ENCODE measurements around the gene PRAMEF4.
"Not testable (repeated sequence)": the region's sequence is repeated elsewhere in the genome, so short reads cannot be mapped to it uniquely, and the experiment has no call there.

Gene PRAMEF4

DNA sequence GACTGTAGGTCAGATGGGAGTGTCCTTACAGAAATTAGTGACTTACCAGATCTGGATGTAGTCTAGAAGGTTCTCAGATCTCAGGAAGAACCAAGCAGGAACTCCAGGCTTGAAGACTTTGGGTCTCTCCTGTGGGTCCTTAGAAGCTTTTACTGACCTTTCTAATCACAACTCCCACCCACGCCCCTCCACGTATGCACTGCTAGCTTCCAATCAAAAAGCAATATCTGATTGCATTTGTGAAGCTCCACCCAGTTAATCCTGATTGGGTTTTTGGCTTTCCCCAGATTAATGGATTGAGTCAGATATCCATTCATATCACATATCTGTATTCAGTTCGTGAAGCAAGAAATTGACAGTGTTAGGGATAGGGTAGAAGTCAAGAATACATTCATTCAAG, at the start of gene PRAMEF4:
PRAMEF4 (minus strand) TSS at position 101 of the 400 bp plus-strand sequence. CDS start 2,807 bp downstream, outside the sequence.
- not testable (repeated sequence) for DNase-seq

DNA sequence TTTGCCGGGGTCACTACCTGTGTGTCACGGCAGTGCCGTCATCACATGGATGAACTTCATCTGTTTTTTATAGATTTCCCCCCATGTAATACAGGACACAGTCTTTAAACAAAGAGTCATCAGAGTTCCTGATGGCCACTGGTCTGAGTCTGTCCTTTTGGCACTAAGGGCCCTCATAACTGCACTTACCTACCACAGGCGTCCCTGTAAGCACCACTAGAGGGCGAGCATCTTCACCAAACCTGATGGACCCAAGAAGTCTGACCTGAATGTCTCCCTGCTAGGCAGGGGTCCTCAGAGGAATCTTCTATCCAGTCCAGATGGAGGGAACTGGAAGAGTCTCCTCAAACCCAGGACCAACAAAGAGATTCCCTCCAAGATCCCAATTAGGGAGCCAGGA, 38.4 kb upstream of the PRAMEF4 start:
- DNase-seq: not testable (repeated sequence)

DNA sequence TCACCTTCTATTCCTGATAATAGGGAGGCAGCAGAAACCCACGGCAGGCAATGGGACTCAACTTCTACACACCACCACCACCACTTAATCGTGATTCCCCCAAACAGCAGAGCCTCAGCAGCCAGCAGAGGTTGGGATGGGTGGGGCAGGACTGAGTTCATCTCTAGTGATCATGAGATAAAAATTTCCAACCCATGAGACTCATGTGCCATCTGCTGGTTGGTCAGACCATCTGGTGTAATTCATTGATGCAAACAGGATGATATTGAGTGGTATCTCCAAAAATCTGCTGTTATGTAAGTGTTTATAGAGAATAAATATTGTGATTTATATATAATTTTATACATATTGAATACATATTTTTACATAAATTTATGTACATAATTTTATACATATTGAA, 35.7 kb upstream of the PRAMEF4 start:
- not testable (repeated sequence) for DNase-seq

DNA sequence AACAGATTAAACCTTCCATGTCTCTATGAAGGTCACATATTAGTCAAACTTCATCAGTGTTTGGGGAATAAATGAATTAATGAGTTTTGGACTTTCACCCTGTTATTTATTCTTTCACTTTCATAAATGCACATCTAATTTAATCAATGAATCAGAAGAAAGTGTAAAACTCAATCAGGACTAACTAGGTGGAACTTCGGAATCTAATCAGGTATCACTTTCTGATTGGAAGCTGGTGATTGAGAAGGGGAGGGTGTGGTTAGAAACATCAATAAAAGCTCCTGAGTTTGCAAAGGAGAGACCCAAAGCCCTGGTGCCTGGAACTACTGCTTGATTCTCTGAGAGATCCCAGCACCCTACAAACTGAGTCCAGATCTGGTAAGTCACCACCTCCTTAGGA, 30.3 kb upstream of the PRAMEF4 start, which contains the start of gene PRAMEF7:
PRAMEF7 (plus strand) TSS at position 301 of the 400 bp plus-strand sequence. CDS start 1,083 bp downstream, outside the sequence.
- not testable (repeated sequence) for DNase-seq

DNA sequence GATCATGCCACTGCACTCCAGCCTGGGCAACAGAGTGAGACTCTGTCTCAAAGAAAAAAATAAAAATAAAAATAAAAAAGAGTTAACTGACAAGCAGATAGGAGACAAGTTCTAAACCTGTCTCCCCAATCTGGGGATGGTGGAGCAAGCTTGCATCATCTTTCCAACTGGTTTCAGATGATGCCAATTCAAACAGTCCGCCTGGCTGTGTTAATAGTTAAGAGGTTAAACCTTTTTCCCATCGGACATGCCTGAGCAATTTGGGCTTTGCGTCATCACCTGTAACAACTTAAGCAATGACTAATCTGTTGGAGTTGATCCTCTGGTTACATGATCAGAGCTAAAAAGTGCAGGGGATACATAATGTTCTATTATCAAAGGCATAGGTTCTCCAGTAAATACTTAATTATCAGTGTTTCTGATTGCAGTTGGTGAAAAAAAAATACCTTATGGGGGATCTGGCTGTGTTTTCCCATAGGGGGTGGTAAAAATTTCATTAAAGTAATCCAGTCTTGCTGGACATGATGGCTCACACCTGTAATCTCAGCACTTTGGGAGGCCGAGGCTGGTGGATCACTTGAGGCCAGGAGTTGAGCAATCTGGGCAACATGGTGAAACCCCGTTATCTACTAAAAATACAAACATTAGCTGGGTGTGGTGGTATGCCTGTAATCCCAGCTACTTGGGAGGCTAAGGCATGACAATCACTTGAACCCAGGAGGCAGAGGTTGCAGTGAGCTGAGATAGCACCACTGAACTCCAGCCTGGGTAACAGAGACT, 18.0 kb upstream of the PRAMEF4 start:
- not testable (repeated sequence) for DNase-seq

DNA sequence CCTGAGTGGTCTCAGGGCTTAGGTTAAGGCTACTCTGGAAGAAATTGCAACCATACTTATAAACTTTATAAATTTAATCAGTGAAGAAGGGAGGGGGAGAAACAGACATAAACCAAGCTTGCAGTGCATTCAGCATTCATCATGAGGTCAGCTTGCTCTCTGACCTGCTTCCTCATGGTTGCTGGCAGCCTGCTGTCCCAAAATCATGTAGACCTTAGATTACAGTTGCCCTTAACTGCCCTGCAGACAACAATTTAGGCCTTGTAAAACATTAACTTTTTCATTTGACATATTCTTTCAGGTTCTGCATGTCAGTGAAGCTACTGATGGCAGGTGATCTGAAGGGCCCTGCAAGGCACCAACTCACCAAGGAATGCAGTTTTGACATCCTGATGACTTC, 13.2 kb upstream of the PRAMEF4 start:
- not testable (repeated sequence) for DNase-seq

DNA sequence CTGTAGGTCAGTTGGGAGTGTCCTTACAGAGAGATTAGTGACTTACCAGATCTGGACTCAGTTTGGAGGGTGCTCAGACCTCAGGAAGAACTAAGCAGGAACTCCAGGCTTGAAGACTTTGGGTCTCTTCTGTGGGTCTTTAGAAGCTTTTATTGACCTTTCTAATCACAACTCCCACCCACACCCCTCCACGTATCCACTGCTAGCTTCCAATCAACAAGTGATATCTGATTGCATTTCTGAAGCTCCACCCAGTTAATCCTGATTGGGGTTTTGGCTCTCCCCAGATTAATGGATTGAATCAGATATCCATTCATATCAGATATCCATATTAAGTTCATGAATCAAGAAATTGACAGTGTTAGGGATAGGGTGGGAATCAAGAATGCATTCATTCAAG, 12.2 kb upstream of the PRAMEF4 start, which contains the start of gene PRAMEF10:
PRAMEF10 (minus strand) TSS at position 101 of the 400 bp plus-strand sequence. CDS start 2,423 bp downstream, outside the sequence.
- not testable (repeated sequence) for DNase-seq

DNA sequence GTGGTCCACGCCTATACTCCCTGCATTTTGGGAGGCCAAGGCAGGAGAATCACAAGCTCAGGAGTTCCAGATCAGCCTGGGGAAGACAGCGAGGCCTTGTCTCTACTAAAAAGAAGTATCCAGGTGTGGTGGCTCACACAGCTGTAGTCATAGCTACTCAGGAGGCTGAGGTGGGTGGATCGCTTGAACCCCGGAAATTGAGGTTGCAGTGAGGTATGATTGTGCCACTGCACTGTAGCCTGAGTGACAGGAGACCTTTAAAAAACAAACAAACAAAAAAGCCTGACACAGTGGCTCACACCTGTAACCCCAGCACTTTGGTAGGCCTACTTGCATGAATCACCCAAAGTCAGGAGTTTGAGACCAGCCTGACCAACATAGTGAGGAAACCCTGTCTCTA, 7.5 kb downstream of the PRAMEF4 start:
- not testable (repeated sequence) for DNase-seq

DNA sequence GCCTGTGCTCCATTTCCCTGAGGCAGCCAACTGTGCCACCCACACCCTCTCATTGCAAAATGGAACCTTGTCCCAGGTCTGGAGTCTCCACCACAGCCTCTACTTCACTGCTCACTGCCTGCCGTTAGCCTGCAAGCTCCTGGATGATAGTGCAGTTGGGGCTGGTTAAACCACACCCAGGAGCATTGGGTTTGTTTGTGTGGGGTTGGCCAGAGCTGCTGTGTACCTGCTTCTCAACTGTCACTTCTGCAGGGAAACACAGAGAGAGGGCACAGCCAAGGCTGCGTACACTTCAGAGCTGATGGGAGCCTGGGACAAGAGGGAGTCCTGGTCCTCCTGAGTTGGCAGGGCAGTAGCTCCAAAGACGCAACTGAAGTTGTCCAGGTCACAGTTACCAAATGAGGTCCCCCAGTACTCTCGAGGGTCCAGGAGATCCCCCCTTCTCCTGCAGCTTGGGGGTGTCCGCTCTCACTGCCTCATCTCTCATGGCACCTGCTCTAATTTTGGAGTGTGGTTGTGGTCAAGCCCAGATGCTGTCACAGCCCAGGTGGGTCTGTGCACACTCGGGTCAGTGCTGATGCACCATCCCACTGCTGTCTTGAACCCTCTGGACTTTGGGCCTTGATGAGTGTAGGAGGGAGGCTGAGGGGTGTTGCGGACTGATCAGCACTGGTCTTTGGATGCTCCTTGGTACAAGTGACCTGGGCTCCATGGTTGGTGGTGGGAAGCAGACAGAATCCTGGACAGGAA, 22.7 kb downstream of the PRAMEF4 start:
- DNase-seq: not testable (repeated sequence)

DNA sequence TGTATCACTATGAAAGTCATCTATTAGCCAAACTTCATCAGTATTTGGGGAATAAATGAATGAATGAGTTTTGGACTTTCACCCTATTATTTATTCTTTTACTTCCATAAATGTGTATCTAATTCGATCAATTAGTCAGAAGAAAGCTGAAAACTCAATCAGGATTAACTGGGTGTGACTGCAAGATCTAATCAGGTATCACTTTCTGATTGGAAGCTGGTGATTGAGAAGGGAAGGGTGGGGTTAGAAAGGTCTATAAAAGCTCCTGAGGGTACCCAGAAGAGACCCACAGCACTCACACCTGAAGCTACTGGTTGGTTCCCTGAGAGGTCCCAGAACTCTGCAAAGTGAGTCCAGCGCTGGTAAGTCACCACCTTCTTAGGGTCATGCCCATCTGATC, 29.2 kb downstream of the PRAMEF4 start, which contains the start of gene PRAMEF2:
PRAMEF2 (plus strand) TSS at position 301 of the 400 bp plus-strand sequence. CDS start 1,924 bp downstream, outside the sequence.
- DNase-seq: not testable (repeated sequence)

DNA sequence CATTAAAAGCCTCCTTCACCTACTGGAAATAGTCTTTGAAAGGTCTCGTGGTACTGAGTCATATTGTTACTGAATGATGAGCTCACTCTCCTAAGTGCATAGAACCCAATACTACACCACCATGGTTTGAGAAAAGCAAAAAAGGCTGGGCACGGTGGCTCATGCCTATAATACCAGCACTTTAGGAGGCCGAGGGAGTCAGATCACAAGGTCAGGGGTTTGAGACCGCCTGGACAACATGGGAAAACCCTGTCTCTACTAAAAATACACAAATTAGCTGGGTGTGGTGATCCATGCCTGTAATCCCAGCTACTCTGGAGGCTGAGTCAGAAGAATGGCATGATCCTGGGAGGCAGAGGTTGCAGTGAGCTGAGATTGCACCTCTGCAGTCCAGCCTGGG, 34.2 kb downstream of the PRAMEF4 start:
- no peak for DNase-seq

DNA sequence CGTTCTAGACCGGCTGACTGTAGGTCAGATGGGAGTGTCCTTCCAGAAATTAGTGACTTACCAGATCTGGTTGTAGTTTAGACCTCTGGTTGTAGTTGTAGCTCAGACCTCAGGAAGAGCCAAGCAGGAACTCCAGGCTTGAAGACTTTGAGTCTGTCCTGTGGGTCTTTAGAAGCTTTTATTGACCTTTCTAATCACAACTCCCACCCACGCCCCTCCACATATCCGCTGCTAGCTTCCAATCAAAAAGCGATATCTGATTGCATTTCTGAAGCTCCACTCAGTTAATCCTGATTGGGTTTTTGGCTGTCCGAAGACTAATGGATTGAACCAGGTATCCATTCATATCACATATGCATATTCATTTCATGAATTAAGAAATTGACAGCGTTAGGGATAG, 37.4 kb downstream of the PRAMEF4 start, which contains the start of gene HNRNPCL1:
HNRNPCL1 (minus strand) TSS at position 101 of the 400 bp plus-strand sequence. CDS start 431 bp downstream, outside the sequence.
- not testable (repeated sequence) for DNase-seq

DNA sequence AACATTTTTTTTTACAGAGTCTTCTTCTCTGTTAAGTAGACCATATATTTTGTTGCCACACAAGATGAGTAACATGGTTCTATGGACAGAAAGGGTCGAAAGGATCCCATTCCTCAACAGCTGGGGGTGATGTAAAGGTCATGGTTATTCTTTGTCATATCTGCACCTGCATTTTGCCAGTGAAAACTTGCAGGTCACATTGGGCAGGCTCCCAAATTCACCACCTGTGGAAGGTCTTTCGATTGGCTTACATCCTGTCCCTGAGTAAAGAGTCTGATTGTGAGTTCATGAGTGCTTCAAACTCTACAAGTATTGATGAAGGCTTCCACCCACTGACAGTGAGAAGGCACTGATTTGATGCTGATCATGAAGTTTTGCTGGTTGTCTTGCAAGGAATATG, 52.8 kb downstream of the PRAMEF4 start:
- not testable (repeated sequence) for DNase-seq

DNA sequence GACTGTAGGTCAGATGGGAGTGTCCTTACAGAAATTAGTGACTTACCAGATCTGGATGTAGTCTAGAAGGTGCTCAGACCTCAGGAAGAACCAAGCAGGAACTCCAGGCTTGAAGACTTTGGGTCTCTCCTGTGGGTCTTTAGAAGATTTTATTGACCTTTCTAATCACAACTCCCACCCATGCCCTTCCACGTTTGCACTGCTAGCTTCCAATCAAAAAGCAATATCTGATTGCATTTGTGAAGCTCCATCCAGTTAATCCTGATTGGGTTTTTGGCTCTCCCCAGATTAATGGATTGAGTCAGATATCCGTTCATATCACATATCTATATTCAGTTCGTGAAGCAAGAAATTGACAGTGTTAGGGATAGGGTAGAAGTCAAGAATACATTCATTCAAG, 54.7 kb downstream of the PRAMEF4 start, which contains the start of gene PRAMEF11:
PRAMEF11 (minus strand) TSS at position 101 of the 400 bp plus-strand sequence. CDS start 2,621 bp downstream, outside the sequence.
- DNase-seq: not testable (repeated sequence)
